Fibroblast of lung (primary cell): ENCODE measurements around the gene MAP9. TPM values are rescaled to one million over a fixed set of nuclear protein-coding genes. Genes with fewer than 3 reads are reported as not detected.

Source experiments
- DNase-seq, 2 donors: peaks; one replicate each; pipeline versions ENCODE4 v3.0.0 to v3.0.0-alpha.2; 2010; ENCODE audit warnings: low read depth in 2 of 2
- H2AFZ ChIP-seq: 2 replicates; pipeline ENCODE4 v1.5.1; 2012; ENCODE audit warnings: low read length, control low read depth, inconsistent platforms
- H3K27ac ChIP-seq: 2 replicates; pipeline ENCODE4 v1.5.1; 2011; ENCODE audit warnings: low read length, control low read depth; ENCODE audit not compliant: insufficient read depth
- H3K27me3 ChIP-seq: 2 replicates; pipeline ENCODE4 v1.5.1; 2011; ENCODE audit warnings: mild to moderate bottlenecking, low read length; ENCODE audit not compliant: control insufficient read depth, insufficient read depth
- H3K36me3 ChIP-seq: 2 replicates; pipeline ENCODE4 v1.5.1; 2011; ENCODE audit warnings: low read length; ENCODE audit not compliant: control insufficient read depth, insufficient read depth
- H3K4me1 ChIP-seq: 2 replicates; pipeline ENCODE4 v1.5.1; 2011; ENCODE audit warnings: low read length; ENCODE audit not compliant: control insufficient read depth, insufficient read depth; ENCODE audit errors: extremely low read depth
- H3K4me2 ChIP-seq: 2 replicates; pipeline ENCODE4 v1.5.1; 2011; ENCODE audit warnings: low read length, control low read depth; ENCODE audit not compliant: insufficient read depth; ENCODE audit errors: extremely low read depth
- H3K4me3 ChIP-seq, 4 experiments: fragments of 200-600 bp in 1 of 4; sonication (generic) in 1 of 4; replicated peaks in 1 of 4; 2 replicates each; pipeline ENCODE4 v1.5.1; 2011 to 2016; ENCODE audit warnings: low read length in 4 of 4, low read depth in 3 of 4, mild to moderate bottlenecking in 3 of 4, control low read depth in 2 of 4, inconsistent platforms in 1 of 4, mixed read lengths in 1 of 4; ENCODE audit not compliant: insufficient read depth in 1 of 4; ENCODE audit errors: control extremely low read depth in 1 of 4
- H3K79me2 ChIP-seq: 2 replicates; pipeline ENCODE4 v1.5.1; 2012; ENCODE audit warnings: mild to moderate bottlenecking, low read length, inconsistent platforms; ENCODE audit not compliant: control insufficient read depth, insufficient read depth
- H3K9ac ChIP-seq: 2 replicates; pipeline ENCODE4 v1.5.1; 2011; ENCODE audit warnings: mild to moderate bottlenecking, low read length, control low read depth; ENCODE audit not compliant: insufficient read depth
- H3K9me3 ChIP-seq: 2 replicates; pipeline ENCODE4 v1.5.1; 2012; ENCODE audit warnings: low read depth, low read length; ENCODE audit not compliant: control insufficient read depth, insufficient read depth
- H4K20me1 ChIP-seq: 2 replicates; pipeline ENCODE4 v1.5.1; 2011; ENCODE audit warnings: low read length; ENCODE audit not compliant: control insufficient read depth, insufficient read depth; ENCODE audit errors: extremely low read depth
- EZH2 ChIP-seq: IDR thresholded peaks from 2 replicates; pipeline ENCODE4 v1.5.1; 2012; ENCODE audit warnings: low read length, control low read depth, mild to moderate bottlenecking; ENCODE audit errors: missing control alignments
- polyA plus RNA-seq, 2 donors: library from polyadenylated mRNA; depleted of rRNA in 1 of 2; stranded (reverse) in 1 of 2; unstranded in 1 of 2; fragments of >200 nt; gene quantifications; 2 replicates each; pipeline ENCODE4 v1.2.1, GENCODE V29; 2011 to 2012; ENCODE audit warnings: missing spikeins in 1 of 2
- total RNA-seq: library from RNA; depleted of rRNA; stranded (reverse); fragments of >200 nt; gene quantifications from 2 replicates; pipeline ENCODE4 v1.2.1, GENCODE V29; 2014
- TF ChIP-seq, protein P1 (sequence below), 2 donors: IDR thresholded peaks in 1 of 2; conservative IDR thresholded peaks in 1 of 2; 1 replicate in 1 of 2; 2 replicates in 1 of 2; pipeline ENCODE4 v1.5.1; 2011 to 2012; ENCODE audit warnings: low read length in 2 of 2, control low read depth in 1 of 2, inconsistent platforms in 1 of 2, low read depth in 1 of 2, mild to moderate bottlenecking in 1 of 2

The MAP9 gene
- total and polyA plus RNA-seq, 2 donors (not counting 1 experiment from before 2014, with no cell fraction given), result 12.6 to 14.7 TPM

GRCh38 chr4:155331478-155331877 lies 45.3 kb downstream of the MAP9 start:
- Histone ChIP-seq H3K9ac (no peak overlapping the region), H3K9me3 (no peaks in the 10 kb centered on the region), H3K4me2 (no peak overlapping the region), H3K79me2 (no peaks in the 10 kb centered on the region), H3K27me3 (no peaks in the 10 kb centered on the region), H3K4me3 (no peak overlapping the region), H4K20me1 (no peaks in the 10 kb centered on the region), H3K36me3 (no peaks in the 10 kb centered on the region), H2AFZ (no peak overlapping the region), H3K27ac (no peak overlapping the region), H3K4me1 (no peaks in the 10 kb centered on the region)
- no peak for DNase-seq
- no peak for TF ChIP-seq EZH2
- TF ChIP-seq, protein P1, sequence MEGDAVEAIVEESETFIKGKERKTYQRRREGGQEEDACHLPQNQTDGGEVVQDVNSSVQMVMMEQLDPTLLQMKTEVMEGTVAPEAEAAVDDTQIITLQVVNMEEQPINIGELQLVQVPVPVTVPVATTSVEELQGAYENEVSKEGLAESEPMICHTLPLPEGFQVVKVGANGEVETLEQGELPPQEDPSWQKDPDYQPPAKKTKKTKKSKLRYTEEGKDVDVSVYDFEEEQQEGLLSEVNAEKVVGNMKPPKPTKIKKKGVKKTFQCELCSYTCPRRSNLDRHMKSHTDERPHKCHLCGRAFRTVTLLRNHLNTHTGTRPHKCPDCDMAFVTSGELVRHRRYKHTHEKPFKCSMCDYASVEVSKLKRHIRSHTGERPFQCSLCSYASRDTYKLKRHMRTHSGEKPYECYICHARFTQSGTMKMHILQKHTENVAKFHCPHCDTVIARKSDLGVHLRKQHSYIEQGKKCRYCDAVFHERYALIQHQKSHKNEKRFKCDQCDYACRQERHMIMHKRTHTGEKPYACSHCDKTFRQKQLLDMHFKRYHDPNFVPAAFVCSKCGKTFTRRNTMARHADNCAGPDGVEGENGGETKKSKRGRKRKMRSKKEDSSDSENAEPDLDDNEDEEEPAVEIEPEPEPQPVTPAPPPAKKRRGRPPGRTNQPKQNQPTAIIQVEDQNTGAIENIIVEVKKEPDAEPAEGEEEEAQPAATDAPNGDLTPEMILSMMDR (conservative IDR thresholded peaks at IDR 0.05 in 1 of 2, IDR thresholded peaks at IDR 0.05 in 1 of 2; ENCODE audit: low read depth in 1 of 2, low read length in 2 of 2), result no peak

DNA sequence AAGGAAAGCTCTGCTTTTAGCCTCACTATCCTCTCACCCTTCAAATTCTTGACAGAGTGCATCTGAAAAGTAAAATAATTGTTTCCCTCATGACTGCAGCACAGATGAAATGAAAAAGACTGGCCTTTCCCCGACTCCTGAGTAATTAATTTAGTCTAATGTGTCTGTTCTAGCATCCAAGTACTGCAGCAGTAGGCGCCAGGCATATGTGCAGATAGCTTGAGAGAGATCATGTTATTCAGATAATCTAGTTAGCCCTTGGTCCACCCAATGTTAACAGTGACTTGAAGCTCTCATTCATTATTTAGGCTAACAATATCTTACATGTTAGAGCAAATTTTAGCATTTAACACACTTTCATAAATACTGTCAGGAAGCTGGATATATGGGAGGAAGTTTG lies 54.0 kb downstream of the MAP9 start:
- H3K4me2 ChIP-seq, result no peak overlapping the region
- H3K36me3 ChIP-seq, result no peaks in the 10 kb centered on the region
- no peaks in the 10 kb centered on the region for H3K79me2 ChIP-seq
- H4K20me1 ChIP-seq, result no peaks in the 10 kb centered on the region
- no peak for TF ChIP-seq EZH2
- TF ChIP-seq, protein P1 (conservative IDR thresholded peaks at IDR 0.05 in 1 of 2, IDR thresholded peaks at IDR 0.05 in 1 of 2; ENCODE audit: low read depth in 1 of 2, low read length in 2 of 2), result no peak
- H3K4me1 ChIP-seq, result no peaks in the 10 kb centered on the region
- no peak for DNase-seq
- no peak overlapping the region for H3K27ac ChIP-seq
- no peak overlapping the region for H3K9ac ChIP-seq
- no peak overlapping the region for H2AFZ ChIP-seq
- no peaks in the 10 kb centered on the region for H3K27me3 ChIP-seq
- H3K4me3 ChIP-seq, result no peak overlapping the region
- no peaks in the 10 kb centered on the region for H3K9me3 ChIP-seq

- no peaks in the 10 kb centered on the region for H3K36me3 ChIP-seq
- H3K4me3 ChIP-seq, result no peak overlapping the region
- no peaks in the 10 kb centered on the region for H3K79me2 ChIP-seq
- H3K9ac ChIP-seq, result no peak overlapping the region
- no peak overlapping the region for H2AFZ ChIP-seq
- no peak overlapping the region for H3K27ac ChIP-seq
- no peaks in the 10 kb centered on the region for H3K4me1 ChIP-seq
- H4K20me1 ChIP-seq, result no peaks in the 10 kb centered on the region
- H3K4me2 ChIP-seq, result no peak overlapping the region
- no peak for TF ChIP-seq EZH2
- TF ChIP-seq, protein P1 (conservative IDR thresholded peaks at IDR 0.05 in 1 of 2, IDR thresholded peaks at IDR 0.05 in 1 of 2; ENCODE audit: low read depth in 1 of 2, low read length in 2 of 2), result no peak
- DNase-seq, result no peak
- no peaks in the 10 kb centered on the region for H3K9me3 ChIP-seq
- H3K27me3 ChIP-seq, result no peaks in the 10 kb centered on the region
These were observed 55.8 kb downstream of the MAP9 start for GRCh38 chr4:155321006-155321405.
